Inflammatory macrophage treated with lipopolysaccharide for 1 hour (primary cell): ENCODE measurements around the gene FAM111B.

Source experiments
- DNase-seq, 2 donors: peaks; one replicate each; pipeline ENCODE4 v3.0.0-alpha.2; 2020 to 2022

Gene FAM111B

DNA sequence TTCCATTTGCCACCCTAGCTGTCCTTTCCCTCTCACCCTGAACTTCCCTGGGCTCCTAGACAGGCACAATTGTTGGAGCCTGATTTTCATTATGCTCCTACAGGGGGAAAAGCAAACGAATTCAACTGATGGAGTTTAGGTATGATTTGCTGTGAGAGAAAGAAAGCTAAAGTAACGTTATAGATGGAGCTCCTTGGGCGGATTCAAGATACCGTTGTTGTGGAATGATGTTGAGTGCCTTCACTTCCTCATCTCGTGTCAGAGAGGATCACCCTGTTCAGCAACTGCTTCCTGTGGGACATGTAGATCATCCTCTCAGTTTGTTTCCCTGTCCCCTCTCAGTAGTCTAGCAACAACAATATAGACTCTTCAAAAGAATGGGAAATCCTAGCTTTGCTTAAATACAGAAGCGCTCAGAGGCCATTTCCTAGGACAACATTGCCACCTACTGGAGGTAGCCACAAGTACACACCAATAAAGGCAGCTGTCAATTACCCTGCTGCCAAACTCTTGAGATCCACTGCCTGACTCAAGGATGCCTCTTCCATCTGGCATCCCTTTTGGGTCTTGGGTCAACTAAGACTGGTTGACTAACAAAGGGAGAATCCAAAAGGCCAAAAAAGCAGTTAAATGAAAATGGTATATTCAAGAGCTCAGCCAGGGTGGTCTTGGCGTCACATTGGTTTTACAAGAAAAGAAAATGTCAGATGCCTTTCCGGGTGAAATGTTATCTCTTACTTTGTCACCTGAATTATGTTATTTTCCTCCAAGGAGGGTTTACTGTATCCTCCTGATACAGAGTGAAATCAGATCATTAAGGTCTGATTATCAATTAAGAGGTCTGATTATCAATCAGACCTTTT, 51.4 kb downstream of the FAM111B start:
- peak; percentile 73 to 90 for DNase-seq

DNA sequence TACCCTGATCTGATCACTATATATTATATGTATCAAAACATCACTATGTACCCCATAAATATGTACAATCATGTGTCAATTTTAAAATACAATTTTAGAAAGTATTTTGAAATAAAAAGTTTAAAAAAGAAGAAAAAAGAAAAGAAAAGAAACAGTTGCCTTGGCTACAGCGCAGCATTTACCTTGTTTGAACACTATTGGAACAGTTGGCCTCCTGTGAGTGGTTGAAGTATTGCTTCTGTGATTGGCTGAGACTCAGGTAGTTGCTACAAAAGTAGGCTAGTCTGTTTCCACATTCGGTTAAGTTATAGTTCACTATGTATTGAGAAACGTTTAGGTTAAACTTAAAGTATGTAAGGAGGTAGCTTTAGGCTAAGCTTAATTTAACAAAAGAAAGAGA, 57.0 kb downstream of the FAM111B start:
- no peak for DNase-seq

DNA sequence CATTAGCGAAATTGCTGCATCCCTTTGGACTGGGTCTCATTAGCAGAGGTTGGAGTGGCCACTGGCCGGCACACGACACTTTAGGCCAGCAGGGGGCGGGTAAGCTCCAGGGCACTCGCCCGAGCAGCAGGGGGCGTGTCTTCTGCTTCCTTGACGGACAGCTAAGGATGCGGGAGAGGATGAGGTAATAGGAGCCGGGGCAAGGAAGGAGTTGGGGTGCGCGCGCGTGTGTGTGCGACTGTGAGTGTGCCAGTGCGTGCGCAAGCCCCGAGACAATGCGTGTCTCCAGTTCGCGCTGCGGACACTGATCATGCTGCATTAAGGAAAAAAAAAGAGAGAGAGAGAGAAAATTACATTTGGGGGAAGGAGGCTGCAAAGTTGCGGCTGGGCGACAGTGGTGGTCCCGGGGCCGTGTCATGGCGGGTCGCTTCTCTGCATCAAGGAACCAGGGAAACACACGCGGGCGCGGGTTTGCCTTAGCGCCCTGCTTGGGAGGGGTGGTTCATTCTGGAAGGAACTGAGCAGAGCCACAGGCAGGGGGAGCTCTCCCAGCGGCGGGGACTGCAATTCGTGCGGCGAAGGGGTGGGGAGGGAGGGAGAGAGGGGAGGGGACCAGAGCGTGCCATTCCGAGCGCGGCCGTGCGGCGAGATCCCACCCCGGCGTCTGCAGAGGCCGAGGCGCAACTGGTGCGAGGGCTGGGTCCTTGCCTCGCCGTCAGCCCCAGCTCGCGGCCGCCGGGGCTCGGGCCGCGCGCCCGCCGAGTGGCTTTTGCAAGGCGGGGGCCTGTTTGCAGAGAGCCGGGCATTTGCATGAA, 64.7 kb downstream of the FAM111B start, which contains the start of gene DTX4:
Gene DTX4, plus strand, starts transcription at position 625 of the 815 bp plus-strand sequence. CDS start 464 bp downstream, outside the sequence.
- DNase-seq = peak; percentile 84 to 96

DNA sequence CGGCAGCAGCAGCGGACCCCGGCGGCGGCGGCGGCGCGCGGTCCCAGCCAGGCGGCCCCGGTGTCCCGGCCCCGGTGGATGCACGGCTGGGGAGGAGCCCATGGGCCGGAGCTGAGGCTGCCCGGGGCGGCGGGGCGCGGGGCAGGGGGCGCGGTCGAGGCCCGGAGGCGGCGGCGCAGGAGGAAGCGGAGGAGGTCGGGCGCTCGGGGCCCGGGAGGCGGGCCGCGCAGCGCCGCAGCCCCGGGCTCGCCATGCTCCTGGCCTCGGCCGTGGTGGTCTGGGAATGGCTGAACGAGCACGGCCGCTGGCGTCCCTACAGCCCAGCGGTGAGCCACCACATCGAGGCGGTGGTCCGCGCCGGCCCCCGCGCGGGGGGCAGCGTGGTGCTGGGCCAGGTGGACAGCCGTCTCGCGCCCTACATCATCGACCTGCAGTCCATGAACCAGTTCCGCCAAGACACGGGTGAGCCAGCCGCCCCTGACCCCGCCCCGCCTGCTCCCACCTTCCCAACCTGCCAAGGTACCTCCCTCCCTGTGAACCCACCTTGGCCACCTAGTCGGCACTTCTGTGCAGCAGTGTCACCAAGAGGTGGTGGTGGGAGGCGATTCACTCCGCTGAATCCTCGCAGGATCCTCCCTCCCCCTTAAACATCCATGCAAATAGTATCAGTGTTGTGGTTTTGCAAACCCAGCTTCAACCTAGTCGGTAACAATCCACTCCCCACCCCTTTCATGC, 65.5 kb downstream of the FAM111B start:
- DNase-seq = no peak

DNA sequence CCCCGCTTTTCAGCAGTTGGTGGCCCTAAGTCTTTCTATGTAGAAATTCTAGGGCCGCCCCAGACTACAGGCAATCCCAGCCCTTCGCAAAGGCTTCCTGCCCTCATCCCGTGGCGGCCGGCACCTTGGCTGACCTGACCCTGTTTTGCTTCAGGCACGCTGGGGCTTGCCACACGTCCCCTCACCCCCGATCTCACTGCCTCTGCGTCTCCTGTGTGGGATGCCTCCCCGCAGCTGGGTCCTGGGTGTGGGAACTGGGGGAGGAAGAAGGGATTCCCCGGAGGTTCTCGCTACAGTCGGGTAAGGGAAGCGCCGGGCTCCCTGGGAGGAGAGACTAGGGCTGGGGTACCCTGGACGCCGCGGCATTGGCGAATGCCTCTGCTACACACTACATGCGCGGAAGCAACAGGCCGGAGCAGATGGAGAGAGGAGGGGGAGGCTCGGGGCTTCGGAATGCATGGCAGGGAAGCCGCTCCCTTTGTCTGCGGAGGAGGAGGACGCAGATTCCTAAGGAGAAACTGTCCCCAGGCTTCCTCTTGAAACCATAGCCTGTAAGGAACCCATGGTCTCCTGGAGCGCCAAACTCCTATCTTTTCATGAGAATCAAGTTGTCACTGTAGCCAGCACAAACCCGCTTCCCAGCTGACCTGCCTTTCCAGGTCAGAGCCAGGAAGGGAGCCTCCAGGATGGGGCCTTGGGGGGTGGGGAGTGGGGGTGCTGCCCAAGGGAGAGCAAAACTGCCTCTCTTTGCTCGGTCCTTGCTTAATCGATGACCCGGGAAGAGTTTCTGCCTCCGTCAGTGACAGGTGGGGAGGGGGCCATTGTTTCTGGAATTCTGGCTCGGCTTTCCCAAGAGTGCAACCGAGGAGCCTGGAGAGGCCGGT, 66.3 kb downstream of the FAM111B start:
- peak; percentile 73 to 95 for DNase-seq

DNA sequence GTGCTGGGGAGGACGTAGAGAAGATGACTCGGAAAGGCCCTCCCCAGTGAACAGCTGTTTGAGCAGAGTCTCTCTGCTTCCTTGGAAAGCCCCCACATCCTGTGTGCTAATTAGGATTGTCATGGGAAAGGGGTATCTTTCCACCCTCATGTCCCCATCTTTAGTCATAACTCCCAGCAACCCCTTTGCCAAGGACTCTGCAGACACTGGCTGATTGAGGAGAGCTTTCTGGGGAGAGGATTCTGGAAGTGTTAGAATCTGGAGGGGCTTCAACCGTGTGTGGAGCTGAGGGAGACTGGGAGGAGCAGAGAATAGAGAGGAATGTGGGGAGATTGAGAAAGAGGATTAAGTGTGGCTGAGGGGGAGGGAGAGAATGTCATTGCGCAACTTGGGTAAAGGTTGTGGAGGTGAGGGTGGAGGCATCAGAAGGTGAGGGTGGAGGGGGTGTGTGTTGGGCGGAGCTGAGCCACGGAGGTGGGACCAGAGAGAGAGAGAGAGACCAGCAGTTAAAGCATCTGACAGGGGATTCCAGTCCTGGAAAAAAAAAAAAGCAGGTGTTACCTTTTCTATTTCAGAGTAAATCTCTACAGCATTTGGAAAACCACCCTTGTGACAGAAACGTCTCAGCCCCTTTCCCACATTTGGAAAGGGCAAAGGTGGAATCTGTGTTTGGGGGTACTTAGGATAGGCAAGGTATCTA, 67.1 kb downstream of the FAM111B start:
- peak; percentile 41 to 93 for DNase-seq

DNA sequence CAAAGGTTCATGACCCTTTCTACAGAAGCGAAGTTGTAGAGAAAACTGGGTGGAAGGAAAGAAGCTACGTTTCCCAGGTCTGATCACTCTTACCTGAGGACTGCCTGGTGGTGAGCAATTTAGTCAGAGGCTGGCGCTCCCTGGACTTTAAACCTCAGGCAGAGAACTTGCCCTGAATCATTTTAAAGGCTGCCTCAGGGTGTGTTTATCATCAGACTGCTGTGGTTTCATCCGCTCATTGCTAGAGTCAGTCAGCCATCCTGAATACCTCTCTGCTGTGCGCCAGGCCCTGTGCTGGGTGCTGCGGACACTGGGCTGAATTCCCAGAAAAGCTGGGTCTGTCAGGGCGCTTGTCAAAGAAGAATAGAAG, 67.6 kb downstream of the FAM111B start:
- DNase-seq = no peak

DNA sequence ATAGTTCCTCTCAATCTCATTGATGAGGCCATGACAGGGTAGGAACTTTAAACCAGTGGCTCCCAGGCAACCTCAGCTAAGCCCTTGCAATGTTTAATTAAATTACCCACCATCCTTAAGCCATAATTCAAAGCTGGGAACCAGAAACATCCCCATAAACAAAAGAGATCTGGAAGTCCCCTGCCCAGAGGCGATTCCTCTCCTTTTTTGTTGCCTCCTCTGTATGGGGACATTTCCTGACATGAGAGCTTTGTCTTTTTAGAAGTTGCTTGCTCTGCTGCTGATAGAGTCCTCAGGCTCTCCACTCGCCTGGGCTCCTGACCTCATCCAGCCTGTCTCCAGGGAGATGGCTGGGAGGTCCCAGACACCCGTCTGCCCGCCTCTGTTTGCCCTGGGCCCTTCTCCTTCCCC, 68.1 kb downstream of the FAM111B start:
- peak in 1 of 2 donors; percentile 47 for DNase-seq

DNA sequence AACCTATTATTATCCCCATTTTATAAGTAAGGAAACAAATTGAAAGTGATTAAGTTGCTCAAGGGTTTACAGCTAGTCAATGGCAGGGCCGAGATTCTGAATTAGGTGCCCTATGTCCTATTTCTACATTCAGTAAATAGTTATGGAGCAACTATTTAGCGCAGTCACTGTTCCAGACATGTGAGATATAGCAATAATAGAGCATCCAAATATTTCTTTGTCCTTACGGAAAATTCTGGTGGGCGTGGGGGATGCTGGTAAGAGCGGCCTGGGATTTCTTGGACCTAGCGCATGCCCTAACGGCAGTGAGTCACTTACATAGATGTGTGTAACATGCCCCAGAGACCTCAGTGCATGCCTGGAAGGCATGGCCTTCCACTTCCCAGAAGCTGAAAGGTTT, 69.3 kb downstream of the FAM111B start:
- DNase-seq = no peak
